ENCODE measurements around the gene AKAP1. TPM values are rescaled to one million over a fixed set of nuclear protein-coding genes. Genes with fewer than 3 reads are reported as not detected.
A peak's percentile ranks its signal among the peaks of the same experiment; 100 is the strongest.

AKAP1 gene
- total and polyA plus RNA-seq, 9 of the 15 experiments (the other 6 are each of a cell fraction or from before 2014, with no cell fraction given): 12.9 to 63.8 (median 36.4) TPM

DNA sequence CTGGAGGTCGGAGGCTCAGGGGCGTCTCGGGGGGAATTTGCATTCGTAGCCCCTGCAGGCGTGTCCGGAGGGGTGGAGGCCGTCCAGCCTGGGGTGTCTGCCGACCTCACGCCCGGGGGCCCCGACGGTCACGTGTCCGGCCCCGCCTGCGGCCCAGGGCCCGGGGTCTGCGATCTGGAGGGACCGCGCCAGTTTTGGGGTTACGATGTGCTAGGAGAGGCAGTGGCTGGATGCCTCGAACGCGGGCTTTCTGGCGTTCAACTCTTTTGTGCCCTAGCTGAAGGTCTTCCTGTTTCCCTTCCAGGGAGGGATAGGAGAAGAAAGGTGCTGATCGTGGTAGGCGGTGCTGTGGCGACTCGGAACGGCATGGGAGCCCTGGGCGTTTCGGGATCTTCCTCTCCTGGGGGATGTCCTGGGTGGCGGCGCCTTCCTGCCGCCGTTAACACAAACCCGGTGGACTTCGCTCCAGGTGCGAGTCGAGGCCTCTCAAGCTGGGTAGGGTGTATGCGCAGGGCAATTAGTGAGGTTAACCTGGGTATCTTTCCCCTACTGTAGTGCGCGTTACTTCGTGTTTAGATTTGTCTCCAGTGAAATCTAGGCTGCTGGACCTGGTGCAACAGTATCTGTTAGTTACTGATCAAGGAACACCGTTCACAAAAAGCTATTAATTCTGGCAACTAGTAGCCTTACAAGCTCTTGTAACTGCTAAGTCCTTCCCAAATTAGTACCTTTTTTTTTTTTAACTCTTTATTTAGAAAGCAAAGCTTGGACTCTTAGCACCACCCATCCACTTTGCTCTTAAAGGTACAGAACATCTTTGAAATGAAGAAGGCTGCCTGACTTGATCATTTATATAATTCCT lies 1.3 kb downstream of the AKAP1 start (continued):
- TF ChIP-seq TCF7 (IDR thresholded peaks at IDR 0.05; ENCODE audit: borderline replicate concordance) (no peak), ZNF354B (CRISPR knock-in tag; IDR thresholded peaks at IDR 0.05) (no peak), DMBX1 (CRISPR knock-in tag; IDR thresholded peaks at IDR 0.05; ENCODE audit: borderline replicate concordance) (no peak), ZNF384 (IDR thresholded peaks at IDR 0.05; ENCODE audit: low read depth, low read length) (0 out of 2 replicates have a peak, but pooled peaks have one; percentile 25), ZKSCAN1 (IDR thresholded peaks at IDR 0.05; ENCODE audit: low read depth, low read length) (no peak), BHLHE40 (IDR thresholded peaks at IDR 0.05; ENCODE audit: low read length) (peak; percentile 64), ZNF589 (CRISPR knock-in tag; IDR thresholded peaks at IDR 0.05; ENCODE audit: low read depth) (no peak), FOXJ3 (CRISPR knock-in tag; IDR thresholded peaks at IDR 0.05) (no peak), MAZ (CRISPR knock-in tag; conservative IDR thresholded peaks at IDR 0.05 in 1 of 2, IDR thresholded peaks at IDR 0.05 in 1 of 2) (0 out of 4 replicates have a peak, but pooled peaks of 1 of the 2 experiments have one; percentile 8), SRF (CRISPR knock-in tag; IDR thresholded peaks at IDR 0.05) (peak in 1 of 2 experiments; percentile 25; a peak in 1 of 4 replicates), GTF2E2 (tag; IDR thresholded peaks at IDR 0.05) (no peak), POLR3G (IDR thresholded peaks at IDR 0.05; ENCODE audit: extremely low read depth, insufficient read length, insufficient replicate concordance) (no peak), HSF4 (CRISPR knock-in tag; IDR thresholded peaks at IDR 0.05; ENCODE audit: borderline replicate concordance) (no peak), FOS (IDR thresholded peaks at IDR 0.05; ENCODE audit: extremely low read depth, insufficient read length) (no peak), C11orf30 (IDR thresholded peaks at IDR 0.05; ENCODE audit: low read depth) (no peak), BMI1 (IDR thresholded peaks at IDR 0.05; ENCODE audit: low read length) (no peak), RNF2 (IDR thresholded peaks at IDR 0.05) (no peak), DIDO1 (tag; IDR thresholded peaks at IDR 0.05; ENCODE audit: low read depth) (no peak), SAP30 (IDR thresholded peaks at IDR 0.05; ENCODE audit: borderline replicate concordance, insufficient read depth, low read depth, low read length, poor library complexity, severe bottlenecking) (no peak), MCM3 (IDR thresholded peaks at IDR 0.05) (no peak), KAT8 (IDR thresholded peaks at IDR 0.05; ENCODE audit: low read depth) (no peak)
- TF ChIP-seq, protein P1, sequence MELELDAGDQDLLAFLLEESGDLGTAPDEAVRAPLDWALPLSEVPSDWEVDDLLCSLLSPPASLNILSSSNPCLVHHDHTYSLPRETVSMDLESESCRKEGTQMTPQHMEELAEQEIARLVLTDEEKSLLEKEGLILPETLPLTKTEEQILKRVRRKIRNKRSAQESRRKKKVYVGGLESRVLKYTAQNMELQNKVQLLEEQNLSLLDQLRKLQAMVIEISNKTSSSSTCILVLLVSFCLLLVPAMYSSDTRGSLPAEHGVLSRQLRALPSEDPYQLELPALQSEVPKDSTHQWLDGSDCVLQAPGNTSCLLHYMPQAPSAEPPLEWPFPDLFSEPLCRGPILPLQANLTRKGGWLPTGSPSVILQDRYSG (tag; conservative IDR thresholded peaks at IDR 0.05; ENCODE audit: low read depth): no peak
- TF ChIP-seq, protein P2, sequence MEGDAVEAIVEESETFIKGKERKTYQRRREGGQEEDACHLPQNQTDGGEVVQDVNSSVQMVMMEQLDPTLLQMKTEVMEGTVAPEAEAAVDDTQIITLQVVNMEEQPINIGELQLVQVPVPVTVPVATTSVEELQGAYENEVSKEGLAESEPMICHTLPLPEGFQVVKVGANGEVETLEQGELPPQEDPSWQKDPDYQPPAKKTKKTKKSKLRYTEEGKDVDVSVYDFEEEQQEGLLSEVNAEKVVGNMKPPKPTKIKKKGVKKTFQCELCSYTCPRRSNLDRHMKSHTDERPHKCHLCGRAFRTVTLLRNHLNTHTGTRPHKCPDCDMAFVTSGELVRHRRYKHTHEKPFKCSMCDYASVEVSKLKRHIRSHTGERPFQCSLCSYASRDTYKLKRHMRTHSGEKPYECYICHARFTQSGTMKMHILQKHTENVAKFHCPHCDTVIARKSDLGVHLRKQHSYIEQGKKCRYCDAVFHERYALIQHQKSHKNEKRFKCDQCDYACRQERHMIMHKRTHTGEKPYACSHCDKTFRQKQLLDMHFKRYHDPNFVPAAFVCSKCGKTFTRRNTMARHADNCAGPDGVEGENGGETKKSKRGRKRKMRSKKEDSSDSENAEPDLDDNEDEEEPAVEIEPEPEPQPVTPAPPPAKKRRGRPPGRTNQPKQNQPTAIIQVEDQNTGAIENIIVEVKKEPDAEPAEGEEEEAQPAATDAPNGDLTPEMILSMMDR (IDR thresholded peaks at IDR 0.05 in 2 of 3, conservative IDR thresholded peaks at IDR 0.05 in 1 of 3; ENCODE audit: insufficient read depth in 2 of 3, low read depth in 1 of 3, low read length in 3 of 3): no peak
- TF ChIP-seq, protein P3, sequence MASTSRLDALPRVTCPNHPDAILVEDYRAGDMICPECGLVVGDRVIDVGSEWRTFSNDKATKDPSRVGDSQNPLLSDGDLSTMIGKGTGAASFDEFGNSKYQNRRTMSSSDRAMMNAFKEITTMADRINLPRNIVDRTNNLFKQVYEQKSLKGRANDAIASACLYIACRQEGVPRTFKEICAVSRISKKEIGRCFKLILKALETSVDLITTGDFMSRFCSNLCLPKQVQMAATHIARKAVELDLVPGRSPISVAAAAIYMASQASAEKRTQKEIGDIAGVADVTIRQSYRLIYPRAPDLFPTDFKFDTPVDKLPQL (IDR thresholded peaks at IDR 0.05; ENCODE audit: extremely low read depth, insufficient read length): no peak

Measured in K562 (cell line).